ENCODE results near the gene SPECC1.

The SPECC1 gene

GRCh38 chr17:20145567-20145966 is 136.4 kb downstream of the SPECC1 start:
- H3K27ac ChIP-seq (ENCODE audit: low read depth, low read length) = no peak overlapping the region

GRCh38 chr17:20149251-20149650 is 140.1 kb downstream of the SPECC1 start:
- Histone ChIP-seq H3K4me3 (ENCODE audit: low read depth in 1 of 5, low read length in 5 of 5) (no peak overlapping the region), H3K4me1 (ENCODE audit: control insufficient read depth in 5 of 5, insufficient read depth in 5 of 5, low read length in 5 of 5) (peaks cover 0 to 3% (median 0%) of the 10 kb centered on the region in 5 donors), H3K27ac (ENCODE audit: low read depth, low read length) (no peak overlapping the region), H3K36me3 (ENCODE audit: control insufficient read depth in 5 of 5, insufficient read depth in 5 of 5, low read length in 5 of 5) (peaks cover 0 to 5% (median 0%) of the 10 kb centered on the region in 5 donors), H3K9ac (ENCODE audit: low read length in 5 of 5) (no peak overlapping the region), H3K27me3 (ENCODE audit: control insufficient read depth in 5 of 5, insufficient read depth in 4 of 5, low read length in 5 of 5) (no peaks in the 10 kb centered on the region), H3K9me3 (ENCODE audit: control insufficient read depth in 5 of 5, low read length in 5 of 5) (no peaks in the 10 kb centered on the region)

More at GRCh38 chr17:20145567-20145966, 136.4 kb downstream of the SPECC1 start:
- H3K27me3 ChIP-seq (ENCODE audit: control insufficient read depth in 5 of 5, insufficient read depth in 4 of 5, low read length in 5 of 5) = no peaks in the 10 kb centered on the region
- peaks cover 0 to 4% (median 2%) of the 10 kb centered on the region in 5 donors for H3K4me1 ChIP-seq (ENCODE audit: control insufficient read depth in 5 of 5, insufficient read depth in 5 of 5, low read length in 5 of 5)
- peaks cover 0 to 5% (median 0%) of the 10 kb centered on the region in 5 donors for H3K36me3 ChIP-seq (ENCODE audit: control insufficient read depth in 5 of 5, insufficient read depth in 5 of 5, low read length in 5 of 5)
- no peak overlapping the region for H3K9ac ChIP-seq (ENCODE audit: low read length in 5 of 5)
- no peaks in the 10 kb centered on the region for H3K9me3 ChIP-seq (ENCODE audit: control insufficient read depth in 5 of 5, low read length in 5 of 5)
- no peak overlapping the region for H3K4me3 ChIP-seq (ENCODE audit: low read depth in 1 of 5, low read length in 5 of 5)

GRCh38 chr17:20151174-20151573 is 142.0 kb downstream of the SPECC1 start:
- Histone ChIP-seq H3K27ac (ENCODE audit: low read depth, low read length) (no peak overlapping the region), H3K4me3 (ENCODE audit: low read depth in 1 of 5, low read length in 5 of 5) (no peak overlapping the region), H3K4me1 (ENCODE audit: control insufficient read depth in 5 of 5, insufficient read depth in 5 of 5, low read length in 5 of 5) (peaks cover 1 to 10% (median 5%) of the 10 kb centered on the region in 5 donors), H3K27me3 (ENCODE audit: control insufficient read depth in 5 of 5, insufficient read depth in 4 of 5, low read length in 5 of 5) (no peaks in the 10 kb centered on the region), H3K9me3 (ENCODE audit: control insufficient read depth in 5 of 5, low read length in 5 of 5) (no peaks in the 10 kb centered on the region), H3K36me3 (ENCODE audit: control insufficient read depth in 5 of 5, insufficient read depth in 5 of 5, low read length in 5 of 5) (no peaks in the 10 kb centered on the region), H3K9ac (ENCODE audit: low read length in 5 of 5) (no peak overlapping the region)

GRCh38 chr17:20153231-20153630 is 144.1 kb downstream of the SPECC1 start:
- no peak overlapping the region for H3K4me3 ChIP-seq (ENCODE audit: low read depth in 1 of 5, low read length in 5 of 5)
- H3K27me3 ChIP-seq (ENCODE audit: control insufficient read depth in 5 of 5, insufficient read depth in 4 of 5, low read length in 5 of 5) = no peaks in the 10 kb centered on the region
- no peak overlapping the region for H3K9ac ChIP-seq (ENCODE audit: low read length in 5 of 5)
- peaks cover 1 to 19% (median 13%) of the 10 kb centered on the region in 5 donors for H3K4me1 ChIP-seq (ENCODE audit: control insufficient read depth in 5 of 5, insufficient read depth in 5 of 5, low read length in 5 of 5)
- no peak overlapping the region for H3K27ac ChIP-seq (ENCODE audit: low read depth, low read length)
- H3K9me3 ChIP-seq (ENCODE audit: control insufficient read depth in 5 of 5, low read length in 5 of 5) = no peaks in the 10 kb centered on the region
- H3K36me3 ChIP-seq (ENCODE audit: control insufficient read depth in 5 of 5, insufficient read depth in 5 of 5, low read length in 5 of 5) = no peaks in the 10 kb centered on the region

- no peaks in the 10 kb centered on the region for H3K27me3 ChIP-seq (ENCODE audit: control insufficient read depth in 5 of 5, insufficient read depth in 4 of 5, low read length in 5 of 5)
- no peak overlapping the region for H3K9ac ChIP-seq (ENCODE audit: low read length in 5 of 5)
- peaks cover 1 to 20% (median 13%) of the 10 kb centered on the region in 5 donors for H3K4me1 ChIP-seq (ENCODE audit: control insufficient read depth in 5 of 5, insufficient read depth in 5 of 5, low read length in 5 of 5)
- no peaks in the 10 kb centered on the region for H3K36me3 ChIP-seq (ENCODE audit: control insufficient read depth in 5 of 5, insufficient read depth in 5 of 5, low read length in 5 of 5)
- H3K27ac ChIP-seq (ENCODE audit: low read depth, low read length) = no peak overlapping the region
- no peak overlapping the region for H3K4me3 ChIP-seq (ENCODE audit: low read depth in 1 of 5, low read length in 5 of 5)
- no peaks in the 10 kb centered on the region for H3K9me3 ChIP-seq (ENCODE audit: control insufficient read depth in 5 of 5, low read length in 5 of 5)
These were observed 145.3 kb downstream of the SPECC1 start for GRCh38 chr17:20154286-20155000.

- H3K9ac ChIP-seq (ENCODE audit: low read length in 5 of 5) = peak overlapping the region in 1 of 5 donors; percentile 60
- H3K27me3 ChIP-seq (ENCODE audit: control insufficient read depth in 5 of 5, insufficient read depth in 4 of 5, low read length in 5 of 5) = no peaks in the 10 kb centered on the region
- no peaks in the 10 kb centered on the region for H3K36me3 ChIP-seq (ENCODE audit: control insufficient read depth in 5 of 5, insufficient read depth in 5 of 5, low read length in 5 of 5)
- no peaks in the 10 kb centered on the region for H3K9me3 ChIP-seq (ENCODE audit: control insufficient read depth in 5 of 5, low read length in 5 of 5)
- H3K4me3 ChIP-seq (ENCODE audit: low read depth in 1 of 5, low read length in 5 of 5) = peak overlapping the region; percentile 24 to 72 (median 62)
- H3K27ac ChIP-seq (ENCODE audit: low read depth, low read length) = no peak overlapping the region
- H3K4me1 ChIP-seq (ENCODE audit: control insufficient read depth in 5 of 5, insufficient read depth in 5 of 5, low read length in 5 of 5) = peaks cover 1 to 24% (median 13%) of the 10 kb centered on the region in 5 donors
These were observed 146.4 kb downstream of the SPECC1 start for GRCh38 chr17:20155258-20156195.

GRCh38 chr17:20156196-20157000 is 147.2 kb downstream of the SPECC1 start:
- Histone ChIP-seq H3K9me3 (ENCODE audit: control insufficient read depth in 5 of 5, low read length in 5 of 5) (no peaks in the 10 kb centered on the region), H3K4me1 (ENCODE audit: control insufficient read depth in 5 of 5, insufficient read depth in 5 of 5, low read length in 5 of 5) (peaks cover 1 to 24% (median 13%) of the 10 kb centered on the region in 5 donors), H3K9ac (ENCODE audit: low read length in 5 of 5) (peak overlapping the region in 3 of 5 donors; percentile 60 to 69 (median 62)), H3K27me3 (ENCODE audit: control insufficient read depth in 5 of 5, insufficient read depth in 4 of 5, low read length in 5 of 5) (no peaks in the 10 kb centered on the region), H3K27ac (ENCODE audit: low read depth, low read length) (peak overlapping the region; percentile 16), H3K4me3 (ENCODE audit: low read depth in 1 of 5, low read length in 5 of 5) (peak overlapping the region; percentile 59 to 75 (median 71)), H3K36me3 (ENCODE audit: control insufficient read depth in 5 of 5, insufficient read depth in 5 of 5, low read length in 5 of 5) (no peaks in the 10 kb centered on the region)

- Histone ChIP-seq H3K9ac (ENCODE audit: low read length in 5 of 5) (peak overlapping the region in 2 of 5 donors; percentile 60 to 69), H3K27ac (ENCODE audit: low read depth, low read length) (peak overlapping the region; percentile 16), H3K9me3 (ENCODE audit: control insufficient read depth in 5 of 5, low read length in 5 of 5) (no peaks in the 10 kb centered on the region)
These were observed 147.8 kb downstream of the SPECC1 start for GRCh38 chr17:20157001-20157310.

GRCh38 chr17:20158580-20158979 is 149.4 kb downstream of the SPECC1 start:
- Histone ChIP-seq H3K27me3 (ENCODE audit: control insufficient read depth in 5 of 5, insufficient read depth in 4 of 5, low read length in 5 of 5) (no peaks in the 10 kb centered on the region), H3K9me3 (ENCODE audit: control insufficient read depth in 5 of 5, low read length in 5 of 5) (no peaks in the 10 kb centered on the region), H3K27ac (ENCODE audit: low read depth, low read length) (no peak overlapping the region), H3K36me3 (ENCODE audit: control insufficient read depth in 5 of 5, insufficient read depth in 5 of 5, low read length in 5 of 5) (no peaks in the 10 kb centered on the region), H3K4me3 (ENCODE audit: low read depth in 1 of 5, low read length in 5 of 5) (no peak overlapping the region), H3K4me1 (ENCODE audit: control insufficient read depth in 5 of 5, insufficient read depth in 5 of 5, low read length in 5 of 5) (peaks cover 1 to 24% (median 13%) of the 10 kb centered on the region in 5 donors), H3K9ac (ENCODE audit: low read length in 5 of 5) (no peak overlapping the region)

More at GRCh38 chr17:20157001-20157310, 147.8 kb downstream of the SPECC1 start:
- Histone ChIP-seq H3K27me3 (ENCODE audit: control insufficient read depth in 5 of 5, insufficient read depth in 4 of 5, low read length in 5 of 5) (no peaks in the 10 kb centered on the region), H3K4me3 (ENCODE audit: low read depth in 1 of 5, low read length in 5 of 5) (peak overlapping the region; percentile 59 to 75 (median 71)), H3K4me1 (ENCODE audit: control insufficient read depth in 5 of 5, insufficient read depth in 5 of 5, low read length in 5 of 5) (peaks cover 1 to 24% (median 13%) of the 10 kb centered on the region in 5 donors), H3K36me3 (ENCODE audit: control insufficient read depth in 5 of 5, insufficient read depth in 5 of 5, low read length in 5 of 5) (no peaks in the 10 kb centered on the region)

Data from subcutaneous abdominal adipose tissue (tissue), 5 donors.